Erythroblast (primary cell): ENCODE results near the gene KIF15.
"Not testable (repeated sequence)": the region's sequence is repeated elsewhere in the genome, so short reads cannot be mapped to it uniquely, and the experiment has no call there.

Experiments
- DNase-seq, 2 experiments: peaks; one replicate each; lab custom pipeline; 2025; lab: John Stamatoyannopoulos, UW
- GATA1 ChIP-seq: IDR thresholded peaks from 2 replicates; pipeline ENCODE4 v1.6.1; 2011; ENCODE audit warnings: low read depth, mild to moderate bottlenecking, control low read depth, low read length, moderate library complexity
- POLR2A ChIP-seq: IDR thresholded peaks from 2 replicates; pipeline ENCODE4 v1.6.1; 2011; ENCODE audit warnings: mild to moderate bottlenecking, low read length

Gene KIF15

GRCh38 chr3:44833394-44833793 is 71.8 kb downstream of the KIF15 start:
- TF ChIP-seq GATA1 (no peak), POLR2A (no peak)
- DNase-seq: no peak

GRCh38 chr3:44835684-44836083 is 74.1 kb downstream of the KIF15 start:
- TF ChIP-seq GATA1: no peak
- no peak for TF ChIP-seq POLR2A
- DNase-seq: no peak

GRCh38 chr3:44842376-44842775 is 80.8 kb downstream of the KIF15 start:
- no peak for TF ChIP-seq GATA1
- no peak for TF ChIP-seq POLR2A
- no peak for DNase-seq

- TF ChIP-seq GATA1 (no peak), POLR2A (no peak)
- DNase-seq: no peak
Observed at GRCh38 chr3:44845528-44846520, 84.2 kb downstream of the KIF15 start.

DNA sequence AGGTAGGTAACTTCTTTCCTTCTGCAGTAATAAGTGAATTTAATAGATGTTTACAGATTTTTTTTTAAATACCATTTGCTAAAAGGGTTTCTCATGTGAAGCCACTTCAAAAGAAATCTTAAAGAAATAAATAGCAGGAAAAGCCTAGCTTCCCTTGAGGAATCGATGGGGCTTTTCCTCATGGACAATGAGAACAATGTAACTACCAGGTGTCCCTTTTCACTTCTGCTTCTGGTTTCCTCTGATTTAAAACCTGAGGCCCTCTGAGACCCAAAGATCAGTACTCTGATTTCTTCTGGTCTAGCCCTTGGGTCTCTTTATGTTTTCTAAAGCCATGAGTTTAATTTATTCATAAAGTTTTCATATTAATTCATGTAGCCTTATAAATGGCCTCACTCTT is 87.0 kb downstream of the KIF15 start:
- no peak for DNase-seq
- no peak for TF ChIP-seq GATA1
- no peak for TF ChIP-seq POLR2A

GRCh38 chr3:44856663-44857062 is 95.1 kb downstream of the KIF15 start:
- DNase-seq: not testable (repeated sequence)

- DNase-seq: no peak
Observed at GRCh38 chr3:44860117-44860516, 98.5 kb downstream of the KIF15 start.

DNA sequence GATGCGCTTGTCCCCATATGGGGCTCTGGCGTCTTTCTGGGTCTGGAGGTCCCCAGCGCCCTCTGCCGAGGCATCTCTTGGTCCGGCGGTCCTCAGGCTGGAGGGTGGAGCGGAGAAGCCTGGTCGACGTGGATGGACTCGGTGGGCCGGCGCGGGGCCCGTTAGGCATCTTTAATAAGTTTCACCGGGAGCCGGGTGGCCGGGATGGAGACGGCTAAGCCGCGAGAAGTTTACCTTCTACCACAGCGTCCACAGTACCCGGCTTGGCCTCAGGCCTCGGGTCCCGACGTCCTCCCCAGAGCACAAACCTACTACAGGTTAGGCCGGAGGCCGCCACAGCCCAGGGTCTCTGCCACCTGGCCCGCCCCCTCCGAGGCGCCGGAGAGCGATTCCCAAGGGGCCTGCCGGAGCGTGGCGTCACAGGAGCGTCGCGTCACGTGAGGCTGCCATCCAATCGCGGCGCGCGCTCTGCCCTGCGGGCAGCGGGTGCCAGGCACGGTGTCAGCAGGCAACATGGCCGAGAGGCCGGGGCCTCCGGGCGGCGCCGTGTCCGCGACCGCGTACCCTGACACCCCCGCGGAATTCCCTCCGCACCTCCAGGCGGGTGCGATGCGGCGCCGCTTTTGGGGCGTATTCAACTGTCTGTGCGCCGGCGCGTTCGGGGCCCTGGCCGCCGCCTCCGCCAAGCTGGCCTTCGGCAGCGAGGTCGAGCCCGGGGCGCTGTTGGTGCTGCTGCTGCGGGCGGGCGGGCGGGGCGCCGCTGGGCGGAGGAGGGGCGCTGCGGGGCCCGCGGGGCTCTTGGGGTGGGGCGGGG is 100.0 kb downstream of the KIF15 start, which contains the start of gene TMEM42:
TSS of gene TMEM42 (plus strand) at position 501 of the 814 bp plus-strand sequence. CDS start at position 514, 13 bp downstream.
- TF ChIP-seq POLR2A (peak; percentile 84), GATA1 (no peak)
- peak; percentile 90 to 92 for DNase-seq

More at GRCh38 chr3:44860117-44860516, 98.5 kb downstream of the KIF15 start:
- TF ChIP-seq GATA1: no peak
- TF ChIP-seq POLR2A: no peak

DNA sequence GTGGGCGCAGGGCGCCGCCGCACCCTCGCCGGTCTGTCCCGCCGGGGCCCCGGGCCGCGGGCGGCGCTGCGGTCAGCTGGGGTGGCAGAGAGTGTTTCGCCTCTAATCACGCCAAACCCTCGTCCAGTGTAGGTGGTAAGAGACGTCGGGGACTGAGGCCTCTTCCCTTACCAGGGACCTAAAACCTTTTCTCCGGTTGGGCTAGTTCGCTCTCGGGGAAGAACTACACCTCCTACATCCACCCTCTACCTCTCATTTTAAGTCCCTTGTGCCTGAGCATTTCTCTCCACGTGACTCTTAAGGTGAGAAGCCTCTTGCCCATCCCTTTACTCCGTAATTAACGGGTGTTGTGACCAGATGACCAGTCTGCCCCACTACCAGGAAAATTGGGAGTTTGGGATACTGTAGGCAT is 100.6 kb downstream of the KIF15 start:
- TF ChIP-seq GATA1 (no peak), POLR2A (no peak)
- no peak for DNase-seq

- TF ChIP-seq POLR2A: no peak
- no peak for TF ChIP-seq GATA1
- DNase-seq: no peak
Observed at GRCh38 chr3:44865272-44866035, 103.9 kb downstream of the KIF15 start.

GRCh38 chr3:44867421-44868111 is 106.0 kb downstream of the KIF15 start:
- TF ChIP-seq GATA1 (no peak), POLR2A (no peak)
- no peak for DNase-seq

DNA sequence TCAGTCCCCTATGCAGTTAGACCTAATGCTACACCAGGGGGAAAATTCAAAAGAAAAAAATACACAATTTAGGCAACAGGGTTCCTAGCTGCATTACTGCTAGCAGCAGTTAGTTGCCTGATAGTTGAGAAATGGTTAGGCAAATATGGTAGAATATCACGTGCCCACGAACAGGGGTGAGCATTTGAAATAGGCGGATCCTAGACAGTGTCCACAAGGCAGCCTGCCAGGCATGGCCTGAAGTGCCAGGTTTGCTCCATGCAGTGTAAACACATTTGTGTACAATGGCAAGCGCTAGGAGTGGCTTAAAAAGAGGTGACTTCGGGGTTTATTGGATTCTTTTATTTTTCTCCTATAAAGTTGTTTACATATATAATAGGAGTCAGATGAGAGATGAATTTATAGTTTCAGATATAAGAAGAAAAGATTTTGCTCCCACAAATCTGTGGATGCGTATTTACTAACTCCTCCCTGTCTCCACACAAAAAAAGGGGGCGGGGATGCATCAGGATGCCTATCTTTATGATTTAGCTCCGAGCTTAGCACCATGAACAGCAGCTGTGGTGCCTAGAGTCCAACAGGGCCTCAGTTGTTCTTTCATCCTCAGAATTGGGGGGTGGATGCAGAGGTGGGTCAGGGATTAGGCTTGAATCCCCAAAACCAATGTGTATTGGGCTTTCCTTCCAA is 108.9 kb downstream of the KIF15 start:
- TF ChIP-seq POLR2A (no peak), GATA1 (no peak)
- no peak for DNase-seq
